Esophagus squamous epithelium (tissue), 4 donors: ENCODE data around the gene ANK3.

Experiments
- CTCF ChIP-seq, 6 experiments: fragments of 450-650 bp in 4 of 6; fragments of 200-600 bp in 2 of 6; sonication (generic) in 2 of 6; IDR thresholded peaks; one replicate each; pipeline ENCODE4 v1.5.1; 2016 to 2019; ENCODE audit warnings: antibody characterized with exemption in 6 of 6, mild to moderate bottlenecking in 4 of 6, moderate library complexity in 4 of 6
- POLR2A ChIP-seq, 4 donors: fragments of 450-650 bp; IDR thresholded peaks; one replicate each; pipeline ENCODE4 v1.6.1; 2017; ENCODE audit warnings: antibody characterized with exemption in 4 of 4, mild to moderate bottlenecking in 4 of 4, moderate library complexity in 3 of 4

GRCh38 chr10:60376221-60377041 lies 13.2 kb downstream of the ANK3 start:
- no peak for TF ChIP-seq CTCF (IDR thresholded peaks at IDR 0.05)
- no peak for TF ChIP-seq POLR2A (IDR thresholded peaks at IDR 0.05)
